Islet precursor cell (in vitro differentiated cells): ENCODE measurements around the gene ARSD.

ENCODE experiments used
- DNase-seq: peaks from one replicate; pipeline ENCODE4 v3.0.0-alpha.2; 2018

The ARSD gene

DNA sequence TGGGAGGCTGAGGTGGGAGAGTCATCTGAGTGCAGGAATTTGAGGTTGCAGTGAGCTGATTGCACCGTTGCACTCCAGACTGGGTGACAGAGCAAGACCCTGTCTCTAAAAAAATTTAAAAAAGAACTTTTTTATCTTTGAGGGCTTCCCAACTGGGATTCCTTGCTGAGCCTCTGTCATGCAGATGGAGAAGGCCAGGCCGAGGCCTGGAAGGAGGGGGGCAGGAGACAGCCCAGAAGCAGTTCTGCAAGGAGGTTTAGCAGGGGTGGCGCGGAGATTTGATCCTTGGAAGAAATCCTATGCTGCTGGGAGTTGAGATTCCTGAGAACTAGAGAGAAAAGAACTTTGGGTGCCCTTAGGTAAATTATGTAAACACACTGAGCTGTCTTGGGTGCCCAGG is 2.5 kb upstream of the ARSD start:
- no peak for DNase-seq

GRCh38 chrX:2931155-2931554 is 2.0 kb upstream of the ARSD start:
- no peak for DNase-seq

DNA sequence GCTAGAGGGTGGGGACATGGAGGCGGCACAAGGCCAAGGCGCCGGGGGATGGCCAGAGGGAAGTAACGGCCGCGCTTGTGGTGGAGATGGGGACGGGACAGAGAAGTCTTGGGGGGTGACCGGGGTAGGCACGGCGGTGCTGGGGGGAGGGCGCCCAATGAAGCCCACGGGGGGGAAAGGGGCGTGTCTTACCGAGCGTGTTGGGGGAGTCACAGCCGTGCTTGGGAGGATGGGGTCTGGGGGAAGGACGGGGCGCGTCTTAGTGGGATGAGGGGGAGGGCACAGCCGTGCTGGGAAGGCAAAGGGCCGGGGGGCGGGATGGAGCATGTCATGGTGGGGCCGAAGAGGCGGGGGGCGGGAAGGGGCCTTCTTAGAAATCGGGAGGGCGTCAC is 952 bp downstream of the ARSD start:
- DNase-seq: no peak

DNA sequence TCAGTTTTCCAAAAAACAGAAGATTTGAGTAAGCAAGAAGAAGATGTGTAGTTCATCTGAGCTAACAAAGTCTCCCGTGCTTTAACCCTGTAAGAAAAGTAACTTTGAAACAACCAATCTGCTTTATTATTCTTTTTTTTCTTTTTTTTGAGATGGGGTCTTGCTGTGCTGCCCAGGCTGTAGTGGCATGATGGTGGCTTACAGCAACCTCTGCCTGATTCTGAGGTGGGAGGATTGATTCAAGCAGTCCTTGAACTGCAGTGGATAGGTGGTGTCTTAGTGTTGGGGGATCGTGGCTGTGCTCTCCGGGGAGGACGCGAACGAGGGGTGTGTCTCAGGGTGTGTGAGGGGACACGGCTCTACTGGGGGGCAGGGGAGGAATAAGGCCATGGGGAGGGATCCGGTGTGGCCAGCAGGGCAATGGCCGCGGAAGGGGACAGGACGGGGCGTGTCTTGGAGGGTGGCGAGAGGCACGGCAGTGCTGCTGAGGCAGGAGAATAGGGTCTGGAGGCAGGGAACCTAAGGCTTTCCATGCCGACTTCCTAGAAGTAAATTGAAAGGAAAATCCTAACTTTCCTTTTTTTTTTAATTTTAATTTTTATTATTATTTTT is 2.4 kb downstream of the ARSD start:
- DNase-seq: no peak

GRCh38 chrX:2926255-2926654 is 2.9 kb downstream of the ARSD start:
- DNase-seq: peak; percentile 66

- DNase-seq: no peak
Measured at GRCh38 chrX:2924151-2924550, 5.0 kb downstream of the ARSD start.

GRCh38 chrX:2921750-2922149 is 7.4 kb downstream of the ARSD start:
- no peak for DNase-seq

- DNase-seq: no peak
Measured at GRCh38 chrX:2921193-2921592, 7.9 kb downstream of the ARSD start.

- DNase-seq: no peak
Measured at GRCh38 chrX:2917767-2918166, 11.4 kb downstream of the ARSD start.

DNA sequence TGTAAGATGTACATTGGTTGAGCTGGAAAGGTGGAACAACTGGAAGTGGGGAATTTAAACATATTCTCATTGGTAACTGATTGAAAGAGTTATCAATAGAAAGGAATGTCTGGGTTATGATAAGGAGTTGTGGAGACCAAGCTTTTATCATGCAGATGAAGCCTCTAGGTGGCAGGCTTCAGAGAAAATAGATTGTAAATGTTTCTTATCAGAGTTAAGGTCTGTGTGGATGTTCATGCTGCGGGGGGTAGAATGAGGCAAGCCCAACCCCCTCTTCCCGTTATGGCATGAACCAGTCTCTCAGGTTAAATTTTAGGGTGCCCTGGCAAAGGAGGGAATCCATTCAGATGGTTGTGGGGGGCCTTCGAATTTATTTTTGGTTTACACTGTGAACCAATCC is 16.0 kb downstream of the ARSD start:
- no peak for DNase-seq

GRCh38 chrX:2910109-2910508 is 19.0 kb downstream of the ARSD start:
- no peak for DNase-seq

- no peak for DNase-seq
Measured at GRCh38 chrX:2908125-2908685, 20.9 kb downstream of the ARSD start.

- DNase-seq: no peak
Measured at GRCh38 chrX:2907295-2907694, 21.8 kb downstream of the ARSD start.

- DNase-seq: no peak
Measured at GRCh38 chrX:2903366-2903765, 25.8 kb downstream of the ARSD start.

DNA sequence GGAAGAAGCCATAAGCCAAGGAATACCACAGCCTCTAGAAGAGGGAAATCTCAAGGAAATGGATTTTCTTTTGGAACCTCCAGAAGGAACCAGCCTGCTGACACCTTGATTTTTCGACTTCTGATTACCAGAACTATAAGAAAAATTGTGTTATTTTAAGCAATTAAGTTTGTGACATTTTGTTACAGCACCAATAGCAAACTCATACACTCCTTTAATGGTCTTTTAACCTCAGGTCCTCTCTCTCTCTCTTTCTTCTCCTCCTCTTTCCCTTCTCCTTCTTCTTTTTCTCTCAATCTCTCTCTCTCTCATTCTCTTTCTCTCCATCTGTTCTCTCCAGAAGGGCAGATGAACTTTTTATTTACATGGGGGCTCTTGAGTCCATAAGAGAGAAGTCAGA is 26.3 kb downstream of the ARSD start:
- DNase-seq: no peak

DNA sequence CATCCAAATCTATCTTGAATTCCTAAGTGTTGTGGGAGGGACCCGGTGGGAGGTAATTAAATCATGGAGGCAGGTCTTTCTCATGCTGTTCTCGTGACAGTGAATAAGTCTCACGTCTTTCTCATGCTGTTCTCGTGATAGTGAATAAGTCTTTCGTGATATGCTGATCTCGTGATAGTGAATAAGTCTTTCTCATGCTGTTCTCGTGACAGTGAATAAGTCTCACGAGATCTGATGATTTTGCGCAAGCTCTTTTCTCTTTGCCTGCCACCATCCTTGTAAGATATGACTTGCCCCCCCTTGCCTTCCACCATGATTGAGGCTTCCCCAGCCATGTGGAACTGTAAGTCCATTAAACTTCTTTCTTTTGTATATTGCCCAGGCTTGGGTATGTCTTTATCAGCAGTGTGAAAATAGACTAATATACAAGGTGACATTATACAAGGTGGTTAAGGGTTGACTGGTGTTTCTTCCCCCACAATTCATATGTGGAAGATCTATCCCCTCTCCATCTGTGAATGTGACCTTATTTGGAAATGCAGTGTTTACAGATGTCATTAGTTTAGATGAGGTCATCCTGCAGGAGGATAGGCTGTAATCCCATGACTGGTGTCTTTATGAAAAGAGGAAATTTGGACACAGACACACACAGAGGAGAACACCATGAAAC is 27.6 kb downstream of the ARSD start:
- DNase-seq: no peak

DNA sequence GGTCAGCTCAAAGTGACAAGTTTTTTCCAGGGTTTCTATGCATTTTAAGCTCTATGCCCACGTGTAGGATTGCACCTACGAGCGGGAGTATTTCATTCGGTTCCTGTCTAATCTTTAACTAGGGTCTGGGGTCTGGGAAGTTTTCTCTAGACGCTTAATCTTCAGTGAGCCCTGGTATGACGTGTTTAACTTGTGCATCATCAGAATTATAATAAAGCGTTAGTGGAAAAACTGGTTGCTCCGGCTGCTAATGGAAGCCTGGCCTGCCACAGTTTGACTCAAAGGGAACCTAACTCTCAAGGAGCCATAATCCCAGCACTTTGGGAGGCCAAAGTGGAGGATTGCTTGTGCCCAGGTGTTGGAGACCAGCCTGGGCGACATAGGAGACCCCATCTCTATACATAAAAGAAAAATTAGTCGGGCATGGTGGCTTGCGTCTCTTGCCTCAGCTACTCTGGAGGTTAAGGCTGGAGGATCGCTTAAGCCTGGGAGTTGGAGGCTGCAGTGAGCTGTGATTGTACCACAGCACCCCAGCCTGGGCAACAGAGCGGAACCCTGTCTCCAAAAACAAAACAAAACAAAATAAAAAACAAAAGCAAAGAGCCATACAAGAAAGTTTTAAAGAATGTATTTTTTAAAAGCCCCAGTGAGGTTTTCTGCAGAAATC is 30.2 kb downstream of the ARSD start:
- peak; percentile 63 for DNase-seq

GRCh38 chrX:2897690-2898623 is 31.2 kb downstream of the ARSD start:
- peak; percentile 96 for DNase-seq

DNA sequence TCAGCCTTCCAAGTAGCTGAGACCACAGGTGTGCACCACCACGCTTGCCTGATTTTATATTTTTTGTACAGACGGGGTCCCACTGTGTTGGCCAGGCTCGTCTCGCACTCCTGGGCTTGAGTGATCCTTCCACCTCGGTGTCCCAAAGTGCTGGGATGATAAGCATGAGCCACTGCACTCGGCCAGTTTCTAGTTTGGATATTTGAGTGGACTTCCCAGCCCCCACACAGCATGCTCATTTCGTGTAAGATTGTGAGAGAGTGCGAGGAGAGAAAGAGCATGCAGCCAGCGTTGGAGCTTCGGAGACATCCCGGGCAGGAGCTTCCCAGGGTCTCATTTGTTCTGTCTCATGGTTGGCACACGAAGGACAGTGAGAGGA is 31.8 kb downstream of the ARSD start:
- no peak for DNase-seq

DNA sequence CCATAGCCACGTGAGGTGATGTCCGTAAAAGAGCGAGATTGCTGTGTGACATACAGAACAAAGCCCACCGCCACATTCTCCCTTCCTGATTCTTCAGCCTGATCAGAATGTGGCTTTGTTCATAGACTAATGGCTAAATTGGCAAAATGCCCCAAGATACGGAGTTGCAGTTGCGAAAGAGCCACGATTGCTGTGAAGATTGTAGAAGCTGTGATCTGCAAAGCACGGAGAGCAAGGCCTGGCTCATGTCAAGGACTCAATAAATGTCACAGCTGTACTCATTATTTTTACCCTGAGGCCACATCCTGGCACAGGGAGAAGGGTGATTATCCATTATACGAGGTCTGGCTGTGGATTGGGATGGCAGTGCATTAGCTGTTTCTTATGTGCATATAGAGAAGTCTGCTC is 34.2 kb downstream of the ARSD start:
- DNase-seq: peak; percentile 99

GRCh38 chrX:2892816-2893215 is 36.3 kb downstream of the ARSD start:
- DNase-seq: no peak

DNA sequence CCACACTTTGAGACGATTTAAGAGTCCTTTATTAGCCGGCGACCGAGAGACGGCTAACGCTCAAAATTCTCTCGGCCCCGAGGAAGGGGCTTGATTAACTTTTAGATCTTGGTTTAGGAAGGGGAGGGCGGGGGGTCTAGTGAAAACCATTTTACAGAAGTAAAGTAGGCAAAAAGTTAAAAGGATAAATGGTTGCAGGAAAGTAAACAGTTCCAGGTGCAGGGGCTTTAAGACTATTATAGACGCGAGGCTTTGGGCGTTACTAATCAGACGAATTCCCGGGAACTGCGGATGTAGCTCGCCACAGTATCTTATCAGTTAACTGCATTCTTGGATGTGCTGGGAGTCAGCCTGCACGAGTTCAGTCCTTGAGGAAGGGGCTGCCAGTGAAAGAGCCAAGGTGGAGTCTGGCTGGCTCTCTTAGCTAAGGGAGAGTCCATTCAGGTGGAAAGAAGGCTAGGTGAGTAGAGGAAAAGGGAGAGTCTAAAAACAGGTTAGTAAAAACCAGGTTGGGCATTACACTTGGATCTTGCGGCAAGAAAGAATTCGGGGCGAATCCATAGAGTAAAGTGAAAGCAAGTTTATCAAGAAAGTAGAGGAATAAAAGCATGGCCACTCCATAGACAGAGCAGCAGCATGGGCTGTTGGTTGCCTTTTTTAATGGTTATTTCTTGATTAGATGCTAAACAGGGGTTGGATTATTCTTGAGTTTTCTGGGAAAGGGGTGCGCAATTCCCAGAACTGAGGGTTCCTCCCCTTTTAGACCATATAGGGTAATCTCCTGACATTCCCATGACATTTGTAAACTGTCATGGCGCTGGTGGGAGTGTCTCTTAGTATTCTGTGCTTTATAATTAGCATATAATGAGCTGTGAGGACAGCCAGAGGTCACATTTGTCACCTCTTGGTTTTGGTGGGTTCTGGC is 38.3 kb downstream of the ARSD start:
- peak; percentile 50 for DNase-seq
